Right cardiac atrium (tissue), 5 donors: ENCODE results near the gene ENKUR. TPM values are rescaled to one million over a fixed set of nuclear protein-coding genes. Genes with fewer than 3 reads are reported as not detected.

Experiments
- ATAC-seq, 2 donors: fragments of 200-7000 bp; cut with Tn5 transposase; one replicate each; pipeline versions ENCODE4 v1.8.0 to v1.9.1; 2020; ENCODE audit warnings: moderate library complexity in 2 of 2, mild to moderate bottlenecking in 1 of 2
- DNase-seq, 3 donors: peaks; one replicate each; pipeline ENCODE4 v3.0.0-alpha.2; 2020
- H3K27ac ChIP-seq: one replicate; pipeline ENCODE4 v1.5.1; 2013; ENCODE audit warnings: mild to moderate bottlenecking, low read length, control low read depth, moderate library complexity
- H3K27me3 ChIP-seq: one replicate; pipeline ENCODE4 v1.6.1; 2013; ENCODE audit not compliant: control insufficient read depth, insufficient read depth
- H3K4me1 ChIP-seq: one replicate; pipeline ENCODE4 v1.6.1; 2013; ENCODE audit warnings: low read length; ENCODE audit not compliant: control insufficient read depth, insufficient read depth
- H3K4me3 ChIP-seq: one replicate; pipeline ENCODE4 v1.5.1; 2013; ENCODE audit warnings: low read length, control low read depth
- H3K9me3 ChIP-seq: one replicate; pipeline ENCODE4 v1.6.1; 2013; ENCODE audit warnings: low read length; ENCODE audit not compliant: control insufficient read depth
- WGBS: extraction: QIAGEN DNeasy Blood & Tissue Kit; methylation state at CpG from one replicate; pipeline ENCODE4 v1.1.7; 2013; 5-methylcytosine and 5-hydroxymethylcytosine counted together
- intact Hi-C, 4 donors: fragments of 100-400 bp; cut with DNase I; formaldehyde crosslinking; loops; one replicate each; pipeline versions ENCODE4 v1.11.0 to v1.14.0; 2022 to 2023
- polyA plus RNA-seq: library from polyadenylated mRNA; stranded (reverse); fragments of 200-250 nt; gene quantifications from one replicate; pipeline ENCODE4 v1.2.3, GENCODE V29; 2013
- total RNA-seq, 4 donors: library from RNA; stranded (reverse); fragmentation: NEBNext Ultra II Directional; extraction: Animal tissue kit (Norgen Biotek cat#: 25700); gene quantifications; one replicate each; pipeline ENCODE4 v1.2.1, GENCODE V29; 2021
- donor health status: healthy with polysubstance abuse.
- donor health status: DM: no; HTN: yes; CAD: no.
- donor health status: DM: no; HTN: no; CAD: no.
- donor health status: DM: no; HTN: yes; CAD: no; lungs with severe emphysema.
- donor health status: DM: yes; HTN: yes; CAD: no.

Gene ENKUR
- total and polyA plus RNA-seq, 5 donors, result not detected

DNA sequence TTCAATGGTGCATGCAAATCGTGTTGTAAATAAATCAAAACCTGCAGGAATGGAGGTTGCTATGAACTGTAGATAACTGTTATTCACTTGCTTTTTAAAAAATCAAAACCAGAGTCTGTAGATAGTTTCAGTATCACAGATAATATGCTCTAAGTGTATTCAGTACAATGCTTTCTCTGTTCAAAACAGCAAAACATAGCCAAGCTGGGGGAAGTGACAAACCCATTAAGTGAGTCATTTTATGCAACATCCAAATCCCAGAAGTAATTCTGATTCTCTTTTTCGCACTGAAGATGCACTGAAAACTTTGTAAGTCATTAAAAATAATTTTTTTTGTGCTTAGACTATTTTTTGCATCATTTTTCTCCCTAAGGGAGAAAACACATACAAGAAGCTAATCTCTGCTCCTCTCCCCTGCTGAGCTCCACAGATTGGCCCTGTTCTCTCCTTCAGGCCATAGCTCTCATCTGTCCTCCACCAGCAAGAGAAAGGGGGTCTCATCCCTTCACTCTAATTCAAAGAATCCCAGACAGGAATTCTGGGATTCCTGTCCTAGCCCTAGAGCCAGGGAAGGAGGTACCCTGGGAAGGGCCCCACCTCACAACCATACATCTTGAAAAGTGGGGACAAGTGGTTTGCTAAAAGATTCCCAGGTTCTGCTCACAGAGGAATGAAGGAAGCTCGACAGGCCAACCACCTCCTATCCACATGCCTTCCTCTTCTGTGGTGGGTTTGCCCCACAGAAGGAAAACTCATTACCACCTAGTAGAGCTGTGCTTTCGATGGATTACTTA lies 68.5 kb downstream of the ENKUR start:
- H3K27me3 ChIP-seq, result no peaks in the 10 kb centered on the region
- WGBS, result 54% methylated on average over 4 of the region's 4 CpGs
- DNase-seq (no peak), ATAC-seq (peak; percentile 50 to 69)
- H3K27ac ChIP-seq, result peak overlapping the region; percentile 48
- no peak overlapping the region for H3K4me3 ChIP-seq
- peaks cover 4% of the 10 kb centered on the region for H3K4me1 ChIP-seq
- intact Hi-C loops, result no loop called here
- H3K9me3 ChIP-seq, result no peaks in the 10 kb centered on the region

DNA sequence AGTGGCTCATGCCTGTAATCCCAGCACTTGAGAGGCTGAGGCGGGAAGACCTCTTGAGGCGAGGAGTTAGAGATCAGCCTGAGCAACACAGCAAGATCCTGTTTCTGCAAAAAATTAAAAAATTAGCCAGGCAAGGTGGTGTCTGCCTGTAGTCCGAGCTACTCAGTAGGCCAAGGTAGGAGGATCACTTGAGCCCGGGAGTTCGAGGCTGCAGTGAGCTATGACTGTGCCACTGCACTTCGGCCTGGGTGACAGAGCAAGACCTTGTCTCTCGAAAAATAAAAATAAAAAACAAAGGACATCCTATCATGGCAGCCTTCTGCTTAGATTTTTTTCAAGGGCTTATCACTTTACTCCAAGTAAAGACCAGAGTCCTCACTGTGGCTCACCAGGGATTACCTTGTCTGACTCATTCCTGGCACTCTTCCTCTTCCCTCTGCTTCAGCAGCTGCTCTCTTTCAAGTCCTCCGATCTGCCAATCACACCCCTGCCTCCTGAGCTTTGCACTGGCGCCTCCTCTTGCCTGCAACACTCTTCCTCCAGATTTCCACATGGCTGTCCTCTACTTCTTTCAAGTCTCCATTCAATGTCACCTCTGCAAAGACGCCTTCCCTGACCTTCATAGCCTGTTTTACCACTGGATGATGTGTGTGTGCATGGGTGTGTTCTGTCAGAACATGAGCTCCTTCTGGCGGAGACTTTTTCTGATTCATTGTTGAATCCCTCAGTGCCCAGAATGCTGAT lies 71.3 kb downstream of the ENKUR start:
- peak in 1 of 2 donors; percentile 38 for ATAC-seq
- no peak for DNase-seq

DNA sequence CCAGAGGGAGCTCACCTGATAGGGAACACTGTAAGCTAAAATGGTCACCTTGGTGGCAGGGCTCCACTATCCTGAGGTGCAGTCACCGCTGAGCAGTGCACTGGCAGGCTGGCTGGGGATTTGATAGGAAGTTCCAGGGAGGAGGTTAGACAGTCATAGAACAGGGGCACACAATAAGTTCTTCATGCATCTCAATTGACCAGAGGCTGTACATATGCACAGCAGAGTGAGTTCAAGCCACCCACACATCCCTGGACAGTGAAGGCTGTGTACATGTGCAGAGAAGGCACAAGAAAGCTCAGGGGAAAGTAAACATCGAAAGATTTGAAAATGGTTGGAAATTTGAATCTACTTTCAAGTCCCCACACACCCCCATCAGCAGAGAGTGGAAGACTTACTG lies 77.4 kb downstream of the ENKUR start:
- Histone ChIP-seq H3K4me1 (no peaks in the 10 kb centered on the region), H3K4me3 (no peak overlapping the region), H3K27me3 (no peaks in the 10 kb centered on the region), H3K27ac (no peak overlapping the region), H3K9me3 (no peaks in the 10 kb centered on the region)
- ATAC-seq (no peak), DNase-seq (no peak)
- intact Hi-C loops, result no loop called here
- 78% methylated on average over 2 of the region's 2 CpGs for WGBS

More for the DNA sequence above, 71.3 kb downstream of the ENKUR start:
- no peak overlapping the region for H3K27ac ChIP-seq
- no peak overlapping the region for H3K4me3 ChIP-seq
- H3K9me3 ChIP-seq, result no peaks in the 10 kb centered on the region
- 88% methylated on average over 11 of the region's 11 CpGs for WGBS
- H3K27me3 ChIP-seq, result no peaks in the 10 kb centered on the region
- intact Hi-C loops, result no loop called here
- no peaks in the 10 kb centered on the region for H3K4me1 ChIP-seq

DNA sequence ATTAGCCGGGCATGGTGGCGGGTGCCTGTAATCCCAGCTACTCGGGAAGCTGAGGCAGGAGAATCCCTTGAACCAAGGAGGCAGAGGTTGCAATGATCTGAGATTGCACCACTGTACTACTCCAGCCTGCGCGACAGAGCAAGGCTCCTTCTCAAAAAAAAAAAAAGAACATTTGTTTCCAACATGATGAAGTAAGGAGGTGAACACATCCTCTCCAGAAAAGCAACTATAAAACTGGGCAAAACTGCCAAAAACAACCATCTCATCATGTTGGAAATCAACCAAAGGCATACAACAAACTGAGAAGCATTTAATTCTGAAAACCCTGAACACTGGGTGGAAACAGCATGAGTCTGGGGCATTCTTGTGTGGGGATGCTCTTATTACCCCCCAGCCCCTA lies 77.9 kb downstream of the ENKUR start:
- Histone ChIP-seq H3K4me1 (no peaks in the 10 kb centered on the region), H3K27me3 (no peaks in the 10 kb centered on the region), H3K27ac (no peak overlapping the region), H3K9me3 (no peaks in the 10 kb centered on the region), H3K4me3 (no peak overlapping the region)
- ATAC-seq (no peak), DNase-seq (no peak)
- 84% methylated on average over 5 of the region's 5 CpGs for whole genome bisulfite sequencing
- intact Hi-C loops, result no loop called here

DNA sequence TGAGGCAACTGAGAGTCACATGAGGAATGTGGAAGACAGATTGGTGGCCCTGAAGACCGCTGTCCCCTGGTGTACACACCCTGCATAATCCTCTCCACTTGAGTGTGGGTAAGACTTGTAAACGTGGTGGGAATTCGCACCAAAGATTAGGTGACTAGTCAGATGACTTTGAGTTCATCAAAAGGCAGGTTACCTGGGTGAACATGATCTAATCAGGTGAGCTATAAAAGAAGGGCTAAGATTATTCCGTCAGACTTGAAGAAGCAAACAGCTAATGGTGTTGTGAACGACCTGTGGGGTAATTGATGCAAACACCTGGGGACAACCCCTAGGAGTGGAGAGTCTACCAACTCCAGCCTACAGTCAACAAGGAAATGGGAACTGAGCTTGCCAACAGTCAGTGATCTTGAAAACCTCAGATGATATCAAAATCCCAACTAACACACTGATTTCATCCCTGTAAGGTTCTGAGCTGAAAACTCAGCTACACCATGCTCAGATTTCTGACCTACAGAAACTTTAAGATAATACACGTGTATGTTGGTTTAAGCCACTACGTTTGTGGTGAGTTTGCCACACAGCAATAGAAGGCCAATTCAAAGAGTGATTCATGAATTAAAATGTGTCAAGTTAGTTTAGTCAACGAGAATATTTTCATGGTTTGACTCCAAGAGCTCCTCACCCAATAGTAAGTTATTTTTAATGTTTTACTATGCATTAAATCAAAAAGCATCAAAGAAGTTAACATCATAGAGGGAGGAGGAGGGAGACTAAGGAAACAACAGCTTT lies 80.3 kb downstream of the ENKUR start:
- intact Hi-C loops, result no loop called here
- ATAC-seq (no peak), DNase-seq (no peak)
- Histone ChIP-seq H3K9me3 (no peaks in the 10 kb centered on the region), H3K27me3 (no peaks in the 10 kb centered on the region), H3K4me3 (no peak overlapping the region), H3K4me1 (no peaks in the 10 kb centered on the region), H3K27ac (no peak overlapping the region)
- WGBS, result 85% methylated on average over 8 of the region's 8 CpGs

Other genes with a start within 250 kb of the ENKUR start
- 10 to 100 TPM in 3 of 4 donors, 1 to 10 TPM in 1; 8.6 to 11.2 (median 10.6) TPM for gene PRTFDC1, start 63.6 kb downstream of the ENKUR start, total RNA-seq
- gene PRTFDC1, start 63.6 kb downstream of the ENKUR start, polyA plus RNA-seq, result 7.6 TPM
- 1 to 10 TPM; 1.9 to 4.6 (median 3.6) TPM for gene THNSL1, start 454 bp upstream of the ENKUR start, total RNA-seq
- gene THNSL1, start 454 bp upstream of the ENKUR start, polyA plus RNA-seq, result 3.1 TPM
- under 1 TPM in 2 of 4 donors, not detected in 2; 0.08 to 0.18 TPM for gene GPR158, start 158.8 kb upstream of the ENKUR start, total RNA-seq
- gene GPR158, start 158.8 kb upstream of the ENKUR start, polyA plus RNA-seq, result 0.05 TPM